PC-9 (cell line): Measurements from ENCODE around the gene ZNF236. TPM values are rescaled to one million over a fixed set of nuclear protein-coding genes. Genes with fewer than 3 reads are reported as not detected.

ENCODE experiments used
- BruUV-seq: library from RNA; stranded (reverse); fragments of 400-500 nt; replicated peaks from 2 replicates; lab custom pipeline; 2021; lab: Mats Ljungman, UMichigan
- CTCF ChIA-PET: fragments of 300-600 bp; sonication (Branson Sonifier 250); formaldehyde crosslinking; loops from one replicate; lab custom pipeline; 2022; ENCODE audit warnings: antibody characterized with exemption; lab: Charles Lee
- POLR2A ChIA-PET: fragments of 300-600 bp; sonication (Branson Sonifier 250); formaldehyde crosslinking; loops from one replicate; lab custom pipeline; 2022; ENCODE audit warnings: antibody characterized with exemption; ENCODE audit not compliant: unreplicated experiment; lab: Charles Lee
- DNase-seq, 2 experiments: peaks; one replicate each; pipeline versions ENCODE4 v3.0.0 to v3.0.0-alpha.2; 2015 to 2022; ENCODE audit warnings: mixed read lengths in 1 of 2
- H2AFZ ChIP-seq: fragments of 200-600 bp; sonication (generic); 2 replicates; pipeline ENCODE4 v1.8.1; 2017; ENCODE audit warnings: antibody characterized with exemption
- H3F3A ChIP-seq: fragments of 200-600 bp; sonication (generic); 2 replicates; pipeline ENCODE4 v1.8.1; 2017; ENCODE audit warnings: antibody characterized with exemption, mild to moderate bottlenecking, low read depth; ENCODE audit not compliant: insufficient read depth
- H3K27ac ChIP-seq: fragments of 200-600 bp; sonication (generic); 2 replicates; pipeline ENCODE4 v1.6.1; 2016; ENCODE audit warnings: mixed run types
- H3K27me3 ChIP-seq: fragments of 200-600 bp; sonication (generic); 2 replicates; pipeline ENCODE4 v1.6.1; 2016; ENCODE audit warnings: low read depth, mixed run types; ENCODE audit not compliant: insufficient read depth
- H3K36me3 ChIP-seq: fragments of 200-600 bp; sonication (generic); 2 replicates; pipeline ENCODE4 v1.6.1; 2016; ENCODE audit warnings: low read depth, mixed run types
- H3K4me1 ChIP-seq: fragments of 200-600 bp; sonication (generic); replicated peaks from 2 replicates; pipeline ENCODE4 v1.6.1; 2016; ENCODE audit warnings: mixed run types; ENCODE audit not compliant: insufficient read depth
- H3K4me2 ChIP-seq: fragments of 200-600 bp; sonication (generic); 2 replicates; pipeline ENCODE4 v1.6.1; 2017; ENCODE audit warnings: mixed run types
- H3K4me3 ChIP-seq: fragments of 200-600 bp; sonication (generic); 2 replicates; pipeline ENCODE4 v1.6.1; 2016; ENCODE audit warnings: mixed run types
- H3K79me2 ChIP-seq: fragments of 200-600 bp; sonication (generic); 2 replicates; pipeline ENCODE4 v1.6.1; 2017; ENCODE audit warnings: low read depth, mixed run types
- H3K9me2 ChIP-seq: fragments of 200-600 bp; sonication (generic); 2 replicates; pipeline ENCODE4 v1.8.1; 2017; ENCODE audit warnings: mild to moderate bottlenecking; ENCODE audit not compliant: insufficient read depth
- H3K9me3 ChIP-seq: fragments of 200-600 bp; sonication (generic); 2 replicates; pipeline ENCODE4 v1.8.1; 2016; ENCODE audit warnings: low read depth; ENCODE audit not compliant: insufficient read depth
- H4K20me1 ChIP-seq: fragments of 200-600 bp; sonication (generic); 2 replicates; pipeline ENCODE4 v1.8.1; 2017; ENCODE audit not compliant: insufficient read depth
- EZH2 ChIP-seq: fragments of 200-600 bp; sonication (generic); IDR thresholded peaks from 2 replicates; pipeline ENCODE4 v1.8.0; 2017; ENCODE audit warnings: antibody characterized with exemption, low read depth
- intact Hi-C: fragments of 100-400 bp; cut with micrococcal nuclease; formaldehyde crosslinking; loops from one replicate; pipeline ENCODE4 v1.10.0; 2022; ENCODE audit not compliant: unreplicated experiment
- total RNA-seq: library from RNA; stranded (reverse); gene quantifications from 2 replicates; pipeline ENCODE4 v1.2.3, GENCODE V29; 2021
- TF ChIP-seq, protein P1 (sequence below): fragments of 200-600 bp; sonication (generic); conservative IDR thresholded peaks from 2 replicates; pipeline ENCODE4 v1.6.1; 2017; ENCODE audit warnings: mixed run types, antibody characterized with exemption, mild to moderate bottlenecking, moderate library complexity

Gene ZNF236
- total RNA-seq, 1 experiment from 2014 or later: 10.8 TPM

DNA sequence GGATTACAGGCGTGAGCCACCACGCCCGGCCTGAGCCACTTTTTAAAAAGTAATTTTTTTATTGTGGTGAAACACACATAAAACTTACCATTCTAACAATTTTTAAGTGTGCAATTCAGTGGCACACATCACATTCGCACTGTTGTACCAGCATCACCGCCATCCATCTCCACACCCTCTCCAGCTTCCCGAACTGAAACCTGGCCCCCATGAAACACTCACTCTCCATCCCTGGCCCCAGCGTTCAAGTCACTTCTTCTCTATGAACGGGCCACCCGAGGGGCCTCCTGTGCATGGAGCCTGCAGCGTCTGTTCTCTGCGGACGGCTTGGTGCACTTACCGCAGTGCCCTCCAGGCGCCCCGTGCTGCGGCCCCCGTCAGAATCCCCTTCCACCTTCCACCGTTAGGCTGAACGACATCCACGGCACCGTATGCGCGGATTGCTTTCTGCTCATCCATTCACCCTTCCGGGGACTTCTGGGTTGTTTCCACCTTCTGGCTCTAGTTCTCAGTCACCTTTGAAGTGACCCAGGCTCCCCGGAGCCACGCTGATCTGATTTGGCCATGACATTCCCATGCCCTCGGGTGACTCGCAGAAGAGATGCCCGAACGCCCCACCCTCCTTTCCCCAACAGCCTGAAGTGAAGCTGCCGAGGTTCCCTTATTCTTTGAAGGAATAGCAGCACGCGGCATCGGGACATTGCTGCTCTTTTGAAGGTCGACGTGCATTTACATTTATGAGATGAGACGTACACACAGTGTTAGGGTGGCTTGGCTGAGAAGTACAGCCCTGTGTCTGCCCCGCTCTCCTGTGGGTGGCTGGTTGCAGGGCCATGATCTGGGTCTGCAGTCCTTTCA lies 175.8 kb downstream of the ZNF236 start:
- Histone ChIP-seq H2AFZ (no peak overlapping the region), H3K9me2 (no peaks in the 10 kb centered on the region), H3F3A (peaks cover 23% of the 10 kb centered on the region; the same call in 1 of the 2 replicates), H3K79me2 (no peaks in the 10 kb centered on the region), H3K27me3 (no peaks in the 10 kb centered on the region), H3K9me3 (no peaks in the 10 kb centered on the region), H4K20me1 (peaks cover 6% of the 10 kb centered on the region), H3K4me2 (no peak overlapping the region), H3K4me3 (no peak overlapping the region), H3K27ac (no peak overlapping the region), H3K4me1 (no peaks in the 10 kb centered on the region), H3K36me3 (no peaks in the 10 kb centered on the region)
- no TSS peak for BruUV-seq
- TF ChIP-seq EZH2: no peak
- TF ChIP-seq, protein P1, sequence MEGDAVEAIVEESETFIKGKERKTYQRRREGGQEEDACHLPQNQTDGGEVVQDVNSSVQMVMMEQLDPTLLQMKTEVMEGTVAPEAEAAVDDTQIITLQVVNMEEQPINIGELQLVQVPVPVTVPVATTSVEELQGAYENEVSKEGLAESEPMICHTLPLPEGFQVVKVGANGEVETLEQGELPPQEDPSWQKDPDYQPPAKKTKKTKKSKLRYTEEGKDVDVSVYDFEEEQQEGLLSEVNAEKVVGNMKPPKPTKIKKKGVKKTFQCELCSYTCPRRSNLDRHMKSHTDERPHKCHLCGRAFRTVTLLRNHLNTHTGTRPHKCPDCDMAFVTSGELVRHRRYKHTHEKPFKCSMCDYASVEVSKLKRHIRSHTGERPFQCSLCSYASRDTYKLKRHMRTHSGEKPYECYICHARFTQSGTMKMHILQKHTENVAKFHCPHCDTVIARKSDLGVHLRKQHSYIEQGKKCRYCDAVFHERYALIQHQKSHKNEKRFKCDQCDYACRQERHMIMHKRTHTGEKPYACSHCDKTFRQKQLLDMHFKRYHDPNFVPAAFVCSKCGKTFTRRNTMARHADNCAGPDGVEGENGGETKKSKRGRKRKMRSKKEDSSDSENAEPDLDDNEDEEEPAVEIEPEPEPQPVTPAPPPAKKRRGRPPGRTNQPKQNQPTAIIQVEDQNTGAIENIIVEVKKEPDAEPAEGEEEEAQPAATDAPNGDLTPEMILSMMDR: no peak
- CTCF ChIA-PET: no interaction called here
- intact Hi-C loops: no loop called here
- DNase-seq: no peak
- POLR2A ChIA-PET: no interaction called here

DNA sequence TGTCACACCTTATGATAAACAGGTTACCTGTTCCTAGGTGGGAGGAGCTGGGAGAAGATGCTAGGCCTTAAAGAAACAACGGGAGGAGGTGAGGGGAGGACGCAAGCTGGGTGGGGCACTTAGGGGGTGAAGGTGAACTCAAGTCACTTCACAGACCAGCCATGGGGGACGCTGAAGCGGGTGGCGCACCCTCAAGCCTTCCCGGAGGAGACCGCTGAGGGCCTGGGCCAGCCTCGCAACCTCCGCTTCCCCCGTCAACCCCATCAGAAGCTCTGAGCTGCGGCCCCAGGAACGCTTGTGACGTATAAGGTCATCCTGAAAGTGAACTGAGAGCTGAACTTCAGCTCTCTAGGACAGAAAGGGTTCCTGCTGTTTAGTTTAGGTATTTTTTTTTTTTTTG lies 176.7 kb downstream of the ZNF236 start:
- no peak for DNase-seq
- Histone ChIP-seq H3K4me2 (no peak overlapping the region), H3K27ac (no peak overlapping the region), H2AFZ (no peak overlapping the region), H3K4me3 (no peak overlapping the region), H3K79me2 (no peaks in the 10 kb centered on the region), H4K20me1 (peaks cover 6% of the 10 kb centered on the region), H3K4me1 (no peaks in the 10 kb centered on the region), H3K27me3 (no peaks in the 10 kb centered on the region), H3K9me3 (no peaks in the 10 kb centered on the region), H3K36me3 (no peaks in the 10 kb centered on the region), H3F3A (peaks cover 29% of the 10 kb centered on the region; the same call in 1 of the 2 replicates), H3K9me2 (no peaks in the 10 kb centered on the region)
- BruUV-seq: no TSS peak
- TF ChIP-seq EZH2: no peak
- TF ChIP-seq, protein P1: no peak
- CTCF ChIA-PET: no interaction called here
- intact Hi-C loops: no loop called here
- POLR2A ChIA-PET: no interaction called here

DNA sequence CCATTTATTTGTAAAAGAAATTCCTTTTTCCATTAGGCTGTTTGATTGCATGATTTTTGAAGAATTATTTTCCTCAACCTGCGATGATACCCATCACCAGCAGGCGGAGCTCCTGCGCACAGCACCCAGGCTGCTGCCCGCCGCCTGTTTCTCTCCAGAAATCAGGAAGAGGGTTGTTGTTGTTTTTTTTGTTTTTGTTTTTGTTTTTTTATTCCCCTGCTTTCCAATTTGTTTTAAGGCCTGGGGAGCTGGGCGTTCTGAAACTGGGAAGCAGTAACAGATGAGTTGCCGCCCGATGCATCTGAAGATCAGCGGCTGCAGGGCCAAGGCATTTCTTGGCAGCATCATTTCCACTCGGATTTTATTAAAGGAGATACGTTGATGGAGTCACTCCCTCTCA lies 178.2 kb downstream of the ZNF236 start:
- Histone ChIP-seq H3K36me3 (no peaks in the 10 kb centered on the region), H3K9me3 (no peaks in the 10 kb centered on the region), H3K4me2 (no peak overlapping the region), H2AFZ (no peak overlapping the region), H3K9me2 (no peaks in the 10 kb centered on the region), H3K4me1 (no peaks in the 10 kb centered on the region), H3K27me3 (no peaks in the 10 kb centered on the region), H3K27ac (no peak overlapping the region), H3K4me3 (no peak overlapping the region), H4K20me1 (peaks cover 6% of the 10 kb centered on the region), H3K79me2 (no peaks in the 10 kb centered on the region), H3F3A (peaks cover 29% of the 10 kb centered on the region; the same call in 1 of the 2 replicates)
- intact Hi-C loops: loop anchor here (1.0 to 5.0 kb wide), 4 partner anchors 57 to 212 kb away; partner anchors contain the start of gene MBP
- ChIA-PET POLR2A (no interaction called here), CTCF (no interaction called here)
- DNase-seq: peak in 1 of 2 experiments; percentile 31
- no TSS peak for BruUV-seq
- TF ChIP-seq, protein P1: peak; percentile 98
- no peak for TF ChIP-seq EZH2
